Loucy (cell line): Measurements from ENCODE around the gene PCDHA5.

Experiments used
- H2AFZ ChIP-seq: fragments of 200-600 bp; sonication (generic); 2 replicates; pipeline ENCODE4 v1.6.0; 2016; ENCODE audit warnings: antibody characterized with exemption, mild to moderate bottlenecking, low read length, moderate library complexity
- H3F3A ChIP-seq: fragments of 200-600 bp; 2 replicates; pipeline ENCODE4 v1.6.0; 2016; ENCODE audit warnings: antibody characterized with exemption, low read depth, mild to moderate bottlenecking
- H3K27me3 ChIP-seq: fragments of 200-600 bp; sonication (generic); 2 replicates; pipeline ENCODE4 v1.6.1; 2014; ENCODE audit warnings: low read length, mild to moderate bottlenecking; ENCODE audit not compliant: insufficient read depth, poor library complexity, severe bottlenecking
- H3K36me3 ChIP-seq: fragments of 200-600 bp; sonication (generic); 2 replicates; pipeline ENCODE4 v1.6.1; 2016; ENCODE audit warnings: low read length; ENCODE audit not compliant: insufficient read depth
- H3K4me1 ChIP-seq: fragments of 200-600 bp; sonication (generic); 2 replicates; pipeline ENCODE4 v1.5.1; 2014; ENCODE audit warnings: low read length, mild to moderate bottlenecking; ENCODE audit not compliant: insufficient read depth, poor library complexity, severe bottlenecking
- H3K4me2 ChIP-seq: fragments of 200-600 bp; sonication (generic); 2 replicates; pipeline ENCODE4 v1.6.0; 2014; ENCODE audit warnings: antibody characterized with exemption, low read length, low read depth, mild to moderate bottlenecking; ENCODE audit not compliant: poor library complexity, severe bottlenecking
- H3K4me3 ChIP-seq: fragments of 200-600 bp; sonication (generic); 2 replicates; pipeline ENCODE4 v1.5.1; 2014; ENCODE audit warnings: low read length, mild to moderate bottlenecking, mixed read lengths; ENCODE audit not compliant: poor library complexity, severe bottlenecking
- H3K79me2 ChIP-seq: fragments of 200-600 bp; sonication (generic); 2 replicates; pipeline ENCODE4 v1.6.1; 2014; ENCODE audit warnings: low read length; ENCODE audit not compliant: insufficient read depth
- H3K9ac ChIP-seq: fragments of 200-600 bp; sonication (generic); 2 replicates; pipeline ENCODE4 v1.6.0; 2014; ENCODE audit warnings: mild to moderate bottlenecking, low read depth, low read length, moderate library complexity; ENCODE audit not compliant: poor library complexity, severe bottlenecking
- H3K9me2 ChIP-seq: fragments of 200-600 bp; sonication (generic); replicated peaks from 2 replicates; pipeline ENCODE4 v1.6.1; 2016; ENCODE audit warnings: low read depth, low read length, mixed read lengths
- H3K9me3 ChIP-seq: fragments of 200-600 bp; sonication (generic); 2 replicates; pipeline ENCODE4 v1.6.1; 2014; ENCODE audit warnings: mild to moderate bottlenecking, antibody characterized with exemption, low read length, low read depth; ENCODE audit not compliant: insufficient read depth
- H4K20me1 ChIP-seq: fragments of 200-600 bp; sonication (generic); 2 replicates; pipeline ENCODE4 v1.6.0; 2014; ENCODE audit warnings: antibody characterized with exemption, low read length, mild to moderate bottlenecking; ENCODE audit not compliant: insufficient read depth, poor library complexity, severe bottlenecking
- EZH2phosphoT487 ChIP-seq: fragments of 200-600 bp; IDR thresholded peaks from 2 replicates; pipeline ENCODE4 v1.6.1; 2018; ENCODE audit warnings: antibody characterized with exemption, mild to moderate bottlenecking, moderate library complexity, borderline replicate concordance
- TF ChIP-seq, protein P1 (sequence below): fragments of 200-600 bp; sonication (generic); conservative IDR thresholded peaks from 2 replicates; pipeline ENCODE4 v1.5.1; 2014; ENCODE audit warnings: mild to moderate bottlenecking, antibody characterized with exemption, low read length

Gene PCDHA5

DNA sequence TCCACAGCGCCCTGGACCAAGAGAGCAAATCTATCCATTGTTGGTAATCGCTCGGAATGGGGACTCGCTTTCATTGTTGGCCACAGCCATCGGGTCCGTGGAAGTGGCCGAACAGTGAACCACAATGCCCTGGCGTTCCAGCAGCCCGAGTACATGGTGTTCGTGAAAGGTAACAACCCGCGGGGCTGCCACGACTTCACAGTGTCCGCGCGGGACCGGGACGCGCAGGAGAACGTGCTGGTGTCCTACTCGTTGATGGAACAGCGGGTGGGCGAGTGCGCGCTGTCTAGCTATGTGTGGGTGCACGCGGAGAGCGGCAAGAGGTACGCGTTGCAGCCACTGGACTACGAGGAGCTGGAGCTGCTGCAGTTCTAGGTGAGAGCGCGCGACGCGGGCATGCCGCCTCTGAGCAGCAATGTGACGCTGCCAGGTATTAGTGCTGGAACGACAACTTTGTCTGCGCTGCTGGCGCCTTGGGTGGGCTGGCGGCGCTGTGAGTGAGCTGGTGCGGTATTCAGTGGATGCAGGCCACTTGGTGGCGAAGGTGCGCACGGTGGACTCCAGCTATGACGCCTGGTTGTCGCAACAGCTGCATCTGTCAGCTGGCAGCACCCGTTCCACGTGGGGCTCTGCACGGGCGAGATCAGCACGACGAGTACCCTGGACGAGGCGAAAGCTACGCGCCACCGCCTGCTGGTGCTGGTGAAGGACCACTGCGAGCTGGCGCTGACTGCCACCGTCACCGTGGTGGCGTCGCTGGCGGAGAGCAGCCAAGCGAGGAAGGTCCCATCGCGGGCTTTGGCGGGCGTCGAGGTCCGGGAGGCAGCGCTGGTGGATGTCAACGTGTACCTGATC lies 41.3 kb downstream of the PCDHA5 start:
- H3K4me3 ChIP-seq: no peak overlapping the region
- H3K36me3 ChIP-seq: no peaks in the 10 kb centered on the region
- no peaks in the 10 kb centered on the region for H3F3A ChIP-seq
- H3K4me2 ChIP-seq: no peak overlapping the region
- TF ChIP-seq EZH2phosphoT487: no peak
- H3K4me1 ChIP-seq: no peaks in the 10 kb centered on the region
- H3K79me2 ChIP-seq: no peaks in the 10 kb centered on the region
- no peak overlapping the region for H3K9ac ChIP-seq
- H4K20me1 ChIP-seq: no peaks in the 10 kb centered on the region
- H3K9me2 ChIP-seq: no peaks in the 10 kb centered on the region
- no peaks in the 10 kb centered on the region for H3K27me3 ChIP-seq
- no peaks in the 10 kb centered on the region for H3K9me3 ChIP-seq
- H2AFZ ChIP-seq: no peak overlapping the region

DNA sequence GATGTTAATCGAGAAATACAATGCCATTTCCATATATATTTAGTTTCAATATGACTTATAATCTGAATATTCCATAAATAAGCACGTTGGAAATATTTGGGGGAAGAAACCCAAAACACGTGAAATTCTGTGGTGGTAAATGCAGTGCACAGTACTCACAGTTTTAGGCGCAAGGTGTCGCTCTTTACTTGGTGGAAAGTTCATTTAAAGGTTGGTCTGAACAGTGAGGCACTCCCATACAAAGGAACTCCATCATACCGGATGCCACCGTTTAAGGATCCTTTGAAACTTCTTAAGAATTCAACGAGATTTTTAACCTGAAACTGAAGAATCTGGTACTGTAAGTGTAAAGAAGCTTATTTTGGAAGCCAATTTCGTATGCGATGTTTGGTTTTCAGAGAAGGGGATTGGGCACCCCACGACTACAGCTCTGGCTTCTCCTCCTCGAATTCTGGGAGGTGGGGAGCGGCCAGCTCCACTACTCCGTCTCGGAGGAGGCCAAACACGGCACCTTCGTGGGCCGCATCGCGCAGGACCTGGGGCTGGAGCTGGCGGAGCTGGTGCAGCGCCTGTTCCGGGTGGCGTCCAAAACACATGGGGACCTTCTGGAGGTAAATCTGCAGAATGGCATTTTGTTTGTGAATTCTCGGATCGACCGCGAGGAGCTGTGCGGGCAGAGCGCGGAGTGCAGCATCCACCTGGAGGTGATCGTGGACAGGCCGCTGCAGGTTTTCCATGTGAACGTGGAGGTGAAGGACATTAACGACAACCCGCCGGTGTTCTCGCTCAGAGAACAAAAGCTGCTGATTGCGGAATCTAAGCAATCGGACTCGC lies 47.5 kb downstream of the PCDHA5 start, which contains the start of gene PCDHA11:
Gene PCDHA11 (plus strand): TSS at position 237 of the 834 bp plus-strand sequence. CDS start 147 bp downstream, at position 384.
- Histone ChIP-seq H3K4me2 (no peak within 1 kb of the TSS), H3K9ac (no peak within 1 kb of the TSS), H3K4me1 (no peaks in the 10 kb centered on the region), H2AFZ (no peak within 1 kb of the TSS), H3K9me3 (no peaks in the 10 kb centered on the region), H4K20me1 (no peaks in the 10 kb centered on the region), H3K79me2 (no peaks in the 10 kb centered on the region), H3K27me3 (no peaks in the 10 kb centered on the region), H3F3A (no peaks in the 10 kb centered on the region), H3K9me2 (no peaks in the 10 kb centered on the region), H3K36me3 (no peaks in the 10 kb centered on the region), H3K4me3 (no peak within 1 kb of the TSS)
- TF ChIP-seq EZH2phosphoT487: no peak
- TF ChIP-seq, protein P1, sequence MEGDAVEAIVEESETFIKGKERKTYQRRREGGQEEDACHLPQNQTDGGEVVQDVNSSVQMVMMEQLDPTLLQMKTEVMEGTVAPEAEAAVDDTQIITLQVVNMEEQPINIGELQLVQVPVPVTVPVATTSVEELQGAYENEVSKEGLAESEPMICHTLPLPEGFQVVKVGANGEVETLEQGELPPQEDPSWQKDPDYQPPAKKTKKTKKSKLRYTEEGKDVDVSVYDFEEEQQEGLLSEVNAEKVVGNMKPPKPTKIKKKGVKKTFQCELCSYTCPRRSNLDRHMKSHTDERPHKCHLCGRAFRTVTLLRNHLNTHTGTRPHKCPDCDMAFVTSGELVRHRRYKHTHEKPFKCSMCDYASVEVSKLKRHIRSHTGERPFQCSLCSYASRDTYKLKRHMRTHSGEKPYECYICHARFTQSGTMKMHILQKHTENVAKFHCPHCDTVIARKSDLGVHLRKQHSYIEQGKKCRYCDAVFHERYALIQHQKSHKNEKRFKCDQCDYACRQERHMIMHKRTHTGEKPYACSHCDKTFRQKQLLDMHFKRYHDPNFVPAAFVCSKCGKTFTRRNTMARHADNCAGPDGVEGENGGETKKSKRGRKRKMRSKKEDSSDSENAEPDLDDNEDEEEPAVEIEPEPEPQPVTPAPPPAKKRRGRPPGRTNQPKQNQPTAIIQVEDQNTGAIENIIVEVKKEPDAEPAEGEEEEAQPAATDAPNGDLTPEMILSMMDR: no peak

DNA sequence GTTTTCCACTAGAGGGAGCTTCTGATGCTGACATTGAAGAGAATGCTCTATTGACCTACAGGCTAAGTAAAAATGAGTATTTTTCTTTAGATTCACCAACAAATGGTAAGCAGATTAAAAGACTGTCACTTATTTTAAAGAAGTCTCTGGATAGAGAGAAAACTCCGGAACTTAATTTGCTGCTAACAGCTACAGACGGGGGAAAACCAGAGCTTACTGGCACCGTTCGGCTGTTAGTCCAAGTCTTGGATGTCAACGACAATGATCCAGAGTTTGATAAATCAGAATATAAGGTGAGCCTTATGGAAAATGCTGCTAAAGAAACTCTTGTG lies 48.1 kb downstream of the PCDHA5 start:
- Histone ChIP-seq H3K4me1 (no peaks in the 10 kb centered on the region), H3K36me3 (no peaks in the 10 kb centered on the region), H3K9ac (no peak overlapping the region), H3K9me3 (no peaks in the 10 kb centered on the region), H3K27me3 (no peaks in the 10 kb centered on the region), H3F3A (no peaks in the 10 kb centered on the region), H3K4me2 (no peak overlapping the region), H3K79me2 (no peaks in the 10 kb centered on the region), H2AFZ (no peak overlapping the region), H4K20me1 (no peaks in the 10 kb centered on the region), H3K4me3 (no peak overlapping the region), H3K9me2 (no peaks in the 10 kb centered on the region)
- TF ChIP-seq, protein P1: peak; percentile 25; the same call in 1 of the 2 replicates
- no peak for TF ChIP-seq EZH2phosphoT487
